Cardiac muscle cell (in vitro differentiated cells and primary cell): ENCODE results near the gene PTPRC. TPM values are rescaled to one million over a fixed set of nuclear protein-coding genes. Genes with fewer than 3 reads are reported as not detected.

ENCODE experiments used
- DNase-seq, 2 donors: peaks; one replicate each; pipeline versions ENCODE4 v3.0.0 to v3.0.0-alpha.2; 2010 to 2017; ENCODE audit warnings: low read depth in 1 of 2, low spot score in 1 of 2
- H3K27ac ChIP-seq: fragments of 200-600 bp; sonication (generic); 2 replicates; pipeline ENCODE4 v1.5.1; 2016
- H3K27me3 ChIP-seq: fragments of 200-600 bp; sonication (generic); 2 replicates; pipeline ENCODE4 v1.6.0; 2016; ENCODE audit warnings: control low read depth
- H3K36me3 ChIP-seq: fragments of 200-600 bp; sonication (generic); 2 replicates; pipeline ENCODE4 v1.5.1; 2016; ENCODE audit warnings: control low read depth
- H3K4me1 ChIP-seq: fragments of 200-600 bp; sonication (generic); 2 replicates; pipeline ENCODE4 v1.8.1; 2017; ENCODE audit warnings: low read depth, mild to moderate bottlenecking, mixed run types
- H3K4me3 ChIP-seq: fragments of 200-600 bp; sonication (generic); 2 replicates; pipeline ENCODE4 v1.5.1; 2016; ENCODE audit warnings: mild to moderate bottlenecking
- H3K9me3 ChIP-seq: fragments of 200-600 bp; sonication (generic); 2 replicates; pipeline ENCODE4 v1.5.1; 2017; ENCODE audit warnings: low read depth, mild to moderate bottlenecking, control low read depth
- polyA plus RNA-seq: library from polyadenylated mRNA; unstranded; fragments of >200 nt; fragmentation: Nextera tagmentation; extraction: Ambion mirVana; gene quantifications from 2 replicates; pipeline ENCODE4 v1.2.1, GENCODE V29; 2016
- total RNA-seq: library from RNA; depleted of rRNA; stranded (reverse); fragments of >200 nt; gene quantifications from 2 replicates; pipeline ENCODE4 v1.2.3, GENCODE V29; 2016
- TF ChIP-seq, protein P1 (sequence below): IDR thresholded peaks from 2 replicates; pipeline ENCODE4 v1.5.1; 2012; ENCODE audit warnings: low read depth, mild to moderate bottlenecking, low read length

Gene PTPRC
- total and polyA plus RNA-seq, 2 experiments from 2014 or later: not detected

DNA sequence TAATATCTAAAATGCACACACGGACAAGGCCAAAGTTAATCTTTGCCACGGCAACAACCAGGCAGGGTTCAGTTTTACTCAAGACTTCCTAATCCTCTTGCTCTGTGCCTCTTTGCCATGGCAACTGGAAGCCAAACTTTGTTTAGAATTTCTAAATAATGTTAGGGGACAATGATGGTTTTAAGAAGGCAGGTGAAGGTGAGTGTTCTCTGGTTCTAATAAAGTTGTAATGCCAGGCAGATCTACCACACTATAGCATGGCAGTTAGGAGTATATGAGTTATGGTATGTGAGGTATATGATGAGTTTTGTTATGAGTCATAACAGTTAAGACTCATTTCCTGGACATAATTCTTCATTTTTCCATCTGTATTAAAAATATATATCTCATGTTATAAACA is 2.7 kb downstream of the PTPRC start:
- H3K36me3 ChIP-seq: no peaks in the 10 kb centered on the region
- no peak overlapping the region for H3K4me3 ChIP-seq
- no peaks in the 10 kb centered on the region for H3K9me3 ChIP-seq
- TF ChIP-seq, protein P1, sequence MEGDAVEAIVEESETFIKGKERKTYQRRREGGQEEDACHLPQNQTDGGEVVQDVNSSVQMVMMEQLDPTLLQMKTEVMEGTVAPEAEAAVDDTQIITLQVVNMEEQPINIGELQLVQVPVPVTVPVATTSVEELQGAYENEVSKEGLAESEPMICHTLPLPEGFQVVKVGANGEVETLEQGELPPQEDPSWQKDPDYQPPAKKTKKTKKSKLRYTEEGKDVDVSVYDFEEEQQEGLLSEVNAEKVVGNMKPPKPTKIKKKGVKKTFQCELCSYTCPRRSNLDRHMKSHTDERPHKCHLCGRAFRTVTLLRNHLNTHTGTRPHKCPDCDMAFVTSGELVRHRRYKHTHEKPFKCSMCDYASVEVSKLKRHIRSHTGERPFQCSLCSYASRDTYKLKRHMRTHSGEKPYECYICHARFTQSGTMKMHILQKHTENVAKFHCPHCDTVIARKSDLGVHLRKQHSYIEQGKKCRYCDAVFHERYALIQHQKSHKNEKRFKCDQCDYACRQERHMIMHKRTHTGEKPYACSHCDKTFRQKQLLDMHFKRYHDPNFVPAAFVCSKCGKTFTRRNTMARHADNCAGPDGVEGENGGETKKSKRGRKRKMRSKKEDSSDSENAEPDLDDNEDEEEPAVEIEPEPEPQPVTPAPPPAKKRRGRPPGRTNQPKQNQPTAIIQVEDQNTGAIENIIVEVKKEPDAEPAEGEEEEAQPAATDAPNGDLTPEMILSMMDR: no peak
- no peak overlapping the region for H3K27ac ChIP-seq
- no peaks in the 10 kb centered on the region for H3K27me3 ChIP-seq
- no peak for DNase-seq
- no peaks in the 10 kb centered on the region for H3K4me1 ChIP-seq

DNA sequence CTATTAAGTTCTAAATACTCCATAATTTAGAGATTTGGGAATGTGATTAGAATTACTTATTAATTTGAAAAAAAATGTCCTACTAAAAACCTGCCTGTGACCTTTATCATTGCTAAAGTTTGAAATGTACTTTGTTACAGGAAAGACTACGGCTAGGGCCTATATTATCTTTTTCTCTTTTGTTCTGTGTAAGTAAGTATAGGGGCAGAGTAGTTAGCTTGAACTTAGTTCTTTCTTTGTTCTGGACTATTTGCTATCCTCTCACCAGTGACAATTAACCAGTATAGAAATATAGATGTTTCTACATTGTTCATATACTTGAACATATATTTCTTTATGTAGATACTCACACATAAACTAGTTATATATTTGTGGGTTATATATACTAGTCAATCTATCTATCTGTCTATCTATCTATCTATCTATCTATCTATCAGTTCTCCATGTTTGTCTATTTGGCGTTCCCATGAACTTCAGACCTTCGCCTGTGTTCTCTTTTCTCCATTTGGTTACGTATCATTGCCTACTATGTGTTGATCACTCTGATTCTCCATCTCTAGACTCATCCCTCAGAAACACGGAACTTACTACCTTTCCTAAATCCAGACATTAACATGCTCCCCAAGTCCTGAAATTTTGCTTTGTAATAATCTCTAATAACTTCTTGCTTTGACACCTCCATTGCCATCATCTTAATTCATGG is 3.3 kb downstream of the PTPRC start:
- Histone ChIP-seq H3K9me3 (no peaks in the 10 kb centered on the region), H3K27me3 (no peaks in the 10 kb centered on the region), H3K4me3 (no peak overlapping the region), H3K36me3 (no peaks in the 10 kb centered on the region), H3K4me1 (no peaks in the 10 kb centered on the region), H3K27ac (no peak overlapping the region)
- DNase-seq: no peak
- TF ChIP-seq, protein P1: no peak

DNA sequence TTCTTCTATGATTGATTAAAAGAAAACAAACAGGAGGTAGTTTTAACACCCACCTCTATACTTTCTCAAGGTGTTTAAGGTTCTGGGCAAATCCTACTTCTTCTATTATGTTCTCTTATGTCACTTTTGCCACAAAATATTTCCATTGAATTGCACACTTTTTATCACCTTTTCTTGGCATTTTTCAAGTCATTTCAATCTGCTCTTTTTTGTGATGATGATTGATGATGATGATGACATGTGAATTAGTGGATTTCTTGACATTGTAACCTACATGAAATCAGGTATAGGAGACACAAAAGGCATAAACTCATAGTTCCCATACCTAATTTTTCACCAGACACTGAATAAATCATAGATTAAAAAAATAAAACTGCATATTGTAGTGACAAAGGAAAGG is 4.1 kb downstream of the PTPRC start:
- no peak overlapping the region for H3K4me3 ChIP-seq
- no peaks in the 10 kb centered on the region for H3K9me3 ChIP-seq
- no peaks in the 10 kb centered on the region for H3K36me3 ChIP-seq
- H3K27ac ChIP-seq: no peak overlapping the region
- no peak for DNase-seq
- H3K4me1 ChIP-seq: no peaks in the 10 kb centered on the region
- TF ChIP-seq, protein P1: no peak
- H3K27me3 ChIP-seq: no peaks in the 10 kb centered on the region

DNA sequence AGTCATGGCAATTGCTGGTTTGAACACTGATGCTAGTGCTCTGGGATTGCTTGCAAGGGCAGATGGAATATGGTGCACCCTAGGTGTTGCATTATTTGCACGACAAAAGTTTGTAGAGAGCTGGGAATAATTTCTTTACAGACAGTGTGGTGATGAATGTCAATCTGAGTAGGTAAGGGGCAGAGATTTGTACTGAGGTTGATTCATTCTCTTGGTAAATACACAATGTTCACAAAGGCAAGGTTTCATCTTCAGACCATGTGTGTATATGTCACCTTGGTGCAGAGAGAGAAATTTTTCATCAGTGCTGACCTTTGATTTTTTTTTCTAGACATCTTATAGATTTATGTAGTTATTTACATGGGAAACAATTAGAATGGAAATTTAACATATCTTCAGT is 5.0 kb downstream of the PTPRC start:
- Histone ChIP-seq H3K27ac (no peak overlapping the region), H3K4me3 (no peak overlapping the region), H3K9me3 (no peaks in the 10 kb centered on the region), H3K4me1 (no peaks in the 10 kb centered on the region), H3K36me3 (no peaks in the 10 kb centered on the region), H3K27me3 (no peaks in the 10 kb centered on the region)
- no peak for DNase-seq
- TF ChIP-seq, protein P1: no peak

DNA sequence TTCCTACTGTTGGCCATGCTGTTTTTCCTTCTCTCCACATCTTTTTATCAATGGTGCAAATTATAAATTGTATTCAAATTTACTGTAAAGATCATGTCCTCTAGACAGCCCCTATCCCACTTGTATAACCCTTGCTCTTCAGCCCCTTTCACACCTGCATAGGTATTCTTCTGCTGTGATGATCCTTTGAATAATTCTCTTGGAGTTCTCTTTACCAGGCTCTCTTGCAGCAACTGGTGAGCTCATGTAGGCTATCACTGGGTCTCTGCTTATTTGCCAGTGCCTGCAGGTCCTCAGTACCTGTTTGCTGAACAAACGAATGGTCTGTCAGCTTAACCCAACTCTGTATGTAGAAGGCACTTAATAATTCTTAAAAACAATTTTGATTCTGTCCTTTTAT is 8.2 kb downstream of the PTPRC start:
- TF ChIP-seq, protein P1: no peak
- no peaks in the 10 kb centered on the region for H3K36me3 ChIP-seq
- no peaks in the 10 kb centered on the region for H3K27me3 ChIP-seq
- H3K9me3 ChIP-seq: no peaks in the 10 kb centered on the region
- no peak for DNase-seq
- H3K4me3 ChIP-seq: no peak overlapping the region
- H3K4me1 ChIP-seq: no peaks in the 10 kb centered on the region
- H3K27ac ChIP-seq: no peak overlapping the region
